GM19395 (cell line): ENCODE results near the gene YJU2.
"Not testable (repeated sequence)": the region's sequence is repeated elsewhere in the genome, so short reads cannot be mapped to it uniquely, and the experiment has no call there.

Experiments used
- ATAC-seq: cut with Tn5 transposase; IDR thresholded peaks from one replicate; pipeline ENCODE4 v1.9.1; 2021; ENCODE audit warnings: mild to moderate bottlenecking, moderate library complexity; ENCODE audit not compliant: unreplicated experiment

Gene YJU2

DNA sequence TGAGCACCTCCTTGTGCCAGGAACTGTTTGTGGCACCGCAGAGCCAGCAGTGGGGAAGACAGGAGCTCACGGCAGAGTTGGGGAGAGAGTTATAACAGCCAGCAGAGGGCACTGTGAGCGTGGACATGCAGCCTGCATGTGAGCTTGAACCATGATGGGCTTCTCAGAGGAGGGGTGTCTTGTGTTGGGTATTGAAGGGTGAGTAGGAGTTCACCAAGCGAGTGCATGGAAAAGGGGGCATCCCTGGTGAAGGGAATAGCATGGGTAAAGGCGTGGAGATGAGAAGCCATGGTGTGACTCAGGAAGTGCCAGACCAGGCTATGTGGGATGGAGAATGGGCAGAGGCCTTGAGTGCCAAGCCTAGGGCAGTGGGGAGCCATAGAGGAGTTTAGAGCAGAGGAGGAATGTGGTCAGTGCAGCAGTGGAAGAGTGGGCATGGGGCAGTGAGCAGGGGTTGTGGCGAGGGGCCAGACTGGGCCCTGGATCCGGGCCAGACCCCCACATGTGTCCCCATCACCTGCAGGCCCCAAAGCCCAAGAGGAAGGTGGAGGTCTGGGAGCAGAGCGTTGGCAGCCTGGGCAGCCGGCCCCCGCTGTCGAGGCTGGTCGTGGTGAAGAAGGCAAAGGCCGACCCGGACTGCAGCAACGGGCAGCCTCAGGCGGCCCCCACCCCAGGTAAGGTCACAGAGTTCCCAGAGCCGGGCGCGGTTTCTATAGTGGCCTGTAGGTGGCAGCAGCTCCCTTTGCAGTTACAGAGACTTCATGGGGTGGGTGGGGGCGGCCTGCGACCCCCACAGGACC, 20.4 kb downstream of the YJU2 start:
- no peak for ATAC-seq

DNA sequence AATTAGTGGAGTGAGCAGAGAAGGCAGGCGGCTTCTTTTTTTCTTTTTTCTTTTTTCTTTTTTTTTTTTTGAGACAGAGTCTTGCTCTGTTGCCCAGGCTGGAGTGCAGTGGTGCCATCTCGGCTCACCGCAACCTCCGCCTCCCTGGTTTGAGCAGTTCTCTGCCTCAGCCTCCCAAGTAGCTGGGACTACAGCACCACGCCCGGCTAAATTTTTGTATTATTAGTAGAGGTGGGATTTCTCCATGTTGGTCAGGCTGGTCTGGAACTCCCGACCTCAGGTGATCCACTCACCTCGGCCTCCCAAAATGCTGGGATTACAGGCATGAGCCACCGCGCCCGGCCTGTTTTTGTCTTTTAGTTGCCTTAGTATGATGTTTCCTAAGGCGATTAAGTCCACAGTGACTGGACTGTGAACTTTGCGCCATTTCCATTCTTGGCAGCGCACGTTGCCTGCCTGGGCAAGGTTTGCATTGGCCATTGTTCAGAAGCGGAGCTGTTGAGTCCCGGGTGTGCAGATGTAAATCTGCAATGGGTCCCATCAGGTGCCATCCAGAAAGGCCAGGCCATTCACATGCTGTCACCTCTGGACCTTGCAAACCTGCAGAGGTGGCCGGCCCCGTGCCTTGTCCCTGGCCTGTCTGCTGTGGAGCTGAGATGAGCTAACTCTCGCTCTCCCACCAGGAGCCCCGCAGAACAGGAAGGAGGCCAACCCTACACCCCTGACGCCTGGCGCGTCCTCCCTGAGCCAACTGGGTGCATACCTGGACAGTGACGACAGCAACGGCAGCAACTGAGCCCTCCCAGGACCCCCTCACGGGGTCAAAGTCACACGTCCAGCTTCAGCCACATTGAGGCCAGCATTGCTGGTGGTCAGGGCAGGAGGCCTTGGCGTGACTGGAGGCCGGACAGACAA, 21.3 kb downstream of the YJU2 start:
- ATAC-seq: no peak

DNA sequence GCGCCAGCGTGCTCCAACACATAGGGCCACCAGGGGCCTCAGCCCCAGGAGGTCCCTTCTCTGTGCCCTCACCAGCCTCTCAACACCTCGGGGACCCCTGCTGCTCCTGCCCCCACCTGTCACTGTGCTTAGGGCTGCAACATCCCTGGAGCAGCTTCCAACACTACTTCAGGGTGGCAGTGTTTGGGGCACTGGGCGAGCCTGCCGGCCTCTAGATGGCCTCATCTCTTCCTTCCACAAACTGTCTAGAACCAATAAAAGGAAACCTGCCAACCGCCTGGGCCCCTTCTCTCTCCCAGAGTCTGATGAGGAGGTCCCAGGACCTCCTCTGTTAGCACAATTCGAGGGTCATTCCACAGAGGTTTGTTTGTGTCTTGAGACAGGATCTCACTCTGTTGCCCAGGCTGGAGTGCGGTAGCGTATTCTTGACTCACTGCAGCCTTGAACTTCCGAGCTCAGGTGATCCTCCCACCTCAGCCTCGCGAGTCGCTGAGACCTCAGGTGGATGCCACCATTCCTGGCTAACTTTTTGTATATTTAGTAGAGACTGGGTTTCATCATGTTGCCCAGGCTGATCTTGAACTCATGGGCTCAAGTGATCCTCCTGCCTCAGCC, 22.0 kb downstream of the YJU2 start:
- ATAC-seq: no peak

DNA sequence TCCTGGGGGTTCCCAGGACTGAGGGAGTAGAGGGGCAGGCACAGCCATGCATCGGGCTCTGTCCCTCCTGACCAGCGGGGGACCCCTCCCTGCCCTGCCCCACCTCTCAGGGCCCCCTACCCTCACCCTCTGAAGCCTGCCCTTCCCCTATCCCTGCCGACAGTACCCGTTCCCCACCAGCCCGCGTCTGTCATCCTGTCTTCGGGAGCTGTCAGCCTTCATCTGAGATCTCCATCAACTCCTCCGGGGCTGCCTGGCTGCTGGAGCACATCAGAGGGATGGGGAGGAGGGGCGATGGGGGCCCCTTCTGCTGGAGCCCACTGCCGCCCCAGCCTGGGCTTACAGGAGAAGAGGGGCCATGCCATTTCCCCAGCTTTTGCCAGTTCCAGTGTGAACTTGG, 26.0 kb downstream of the YJU2 start:
- ATAC-seq: no peak

DNA sequence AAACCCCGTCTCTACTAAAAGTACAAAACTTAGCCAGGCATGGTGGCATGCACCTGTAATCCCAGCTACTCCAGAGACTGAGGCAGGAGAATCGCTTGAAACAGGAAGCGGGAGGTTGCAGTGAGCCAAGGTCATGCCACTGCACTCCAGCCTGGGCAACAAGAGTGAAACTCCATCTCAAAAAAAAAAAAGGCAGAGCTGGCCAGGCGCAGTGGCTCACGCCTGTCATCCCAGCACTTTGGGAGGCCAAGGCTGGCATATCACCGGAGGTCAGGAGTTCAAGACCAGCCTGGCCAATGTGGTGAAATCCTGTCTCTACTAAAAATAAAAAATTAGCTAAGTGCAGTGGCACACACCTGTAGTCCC, 27.4 kb downstream of the YJU2 start:
- ATAC-seq: not testable (repeated sequence)

DNA sequence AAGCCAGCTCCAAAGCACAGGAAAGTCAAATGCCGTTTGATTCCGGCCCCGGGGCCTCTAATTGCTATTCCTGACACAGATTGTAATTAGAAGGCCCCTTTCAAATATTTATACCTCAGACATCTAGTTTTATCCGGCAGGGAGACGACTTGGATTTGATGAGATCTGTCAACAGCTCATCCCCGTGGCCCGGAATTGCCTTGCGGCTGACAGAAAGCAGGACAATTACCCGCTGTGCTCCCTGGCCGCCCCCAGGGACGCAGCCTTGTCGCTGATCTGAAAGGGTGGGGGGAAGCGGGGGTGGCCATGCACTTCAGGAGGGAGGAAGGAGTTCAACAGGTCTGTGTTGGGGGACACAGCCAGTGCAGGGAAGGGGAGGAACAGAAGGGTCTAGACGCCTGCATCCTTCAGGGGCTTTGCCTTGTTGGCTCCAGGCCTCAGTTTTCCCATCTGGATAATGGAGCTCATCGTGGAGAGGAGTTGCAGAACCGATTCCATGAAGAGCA, 30.4 kb downstream of the YJU2 start:
- no peak for ATAC-seq

DNA sequence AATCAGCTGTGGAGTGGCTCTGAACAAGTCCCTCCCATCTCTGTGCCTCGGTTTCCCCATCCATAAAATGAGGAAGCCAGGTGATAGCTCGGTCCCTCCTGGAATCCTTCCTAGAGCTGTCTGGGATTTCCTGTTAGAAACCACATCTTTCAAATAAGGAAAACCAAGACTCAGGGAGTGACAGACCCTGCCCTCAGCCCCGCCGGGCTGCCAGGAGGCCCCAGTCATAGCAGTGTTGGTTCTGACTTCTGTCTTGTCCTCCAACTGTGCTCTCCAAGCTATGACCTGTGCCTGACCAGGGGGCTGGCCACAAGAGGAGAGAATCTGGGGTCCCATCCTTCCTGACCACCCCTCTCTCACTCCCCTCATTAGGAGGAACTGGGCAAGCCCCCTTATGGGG, 31.1 kb downstream of the YJU2 start:
- ATAC-seq: no peak

DNA sequence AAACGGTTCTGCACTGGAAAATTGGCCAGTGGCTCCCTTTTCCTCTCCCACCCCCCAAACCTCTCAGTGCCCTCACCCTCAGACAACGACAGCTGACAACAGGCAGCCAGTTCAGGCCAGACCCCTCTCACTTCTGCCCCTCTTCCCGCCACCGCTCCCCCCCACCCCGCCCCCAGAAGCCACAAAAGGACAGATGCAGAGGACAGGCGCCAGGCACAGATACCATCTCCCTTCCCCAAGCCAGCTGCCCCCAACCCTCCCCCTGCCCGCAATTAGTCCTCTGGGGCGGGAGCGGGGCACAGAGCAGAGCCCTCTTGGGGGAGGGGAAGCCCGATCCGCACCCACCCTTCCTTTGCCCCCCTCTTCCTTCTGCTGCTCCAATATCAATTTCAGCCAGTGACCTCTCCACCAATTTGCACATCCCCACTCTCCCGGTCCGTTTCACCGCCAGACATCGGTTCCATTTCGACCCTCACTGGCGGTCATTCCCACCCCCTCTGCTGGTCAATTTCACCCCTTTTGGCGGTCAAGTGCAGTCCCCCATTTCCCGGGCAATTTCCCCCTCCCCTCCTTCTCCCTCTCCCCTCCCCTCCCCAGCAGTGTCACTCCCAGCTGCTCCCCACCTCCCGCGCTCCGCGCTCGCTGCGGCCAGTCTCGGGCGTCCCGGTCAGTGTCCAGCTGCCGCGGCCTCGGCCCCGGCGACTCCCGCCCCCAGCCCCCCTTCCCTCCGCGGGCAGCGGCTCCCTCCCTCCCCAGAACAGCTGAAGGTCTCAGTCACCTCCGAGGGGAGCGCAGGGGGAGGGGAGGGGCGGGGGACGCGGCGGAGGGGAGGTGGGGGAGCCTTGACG, 31.8 kb downstream of the YJU2 start, which contains the start of gene SHD:
TSS of gene SHD (plus strand) at position 848 of the 848 bp plus-strand sequence. CDS start 798 bp downstream, outside the sequence.
- no peak for ATAC-seq

DNA sequence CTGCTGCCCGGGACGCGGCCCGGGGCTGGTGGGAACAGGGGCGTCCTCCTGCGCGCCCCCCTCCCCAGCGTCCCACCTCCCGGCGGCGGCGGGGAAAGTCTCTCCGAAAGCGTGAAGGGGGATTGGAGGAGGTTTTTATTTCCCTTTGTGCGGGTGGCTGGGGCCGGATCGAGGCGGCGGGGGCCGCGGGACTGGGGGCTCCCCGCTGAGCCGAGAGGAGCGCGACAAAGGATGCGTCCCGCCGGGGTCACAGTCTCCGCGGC, 32.3 kb downstream of the YJU2 start:
- no peak for ATAC-seq

DNA sequence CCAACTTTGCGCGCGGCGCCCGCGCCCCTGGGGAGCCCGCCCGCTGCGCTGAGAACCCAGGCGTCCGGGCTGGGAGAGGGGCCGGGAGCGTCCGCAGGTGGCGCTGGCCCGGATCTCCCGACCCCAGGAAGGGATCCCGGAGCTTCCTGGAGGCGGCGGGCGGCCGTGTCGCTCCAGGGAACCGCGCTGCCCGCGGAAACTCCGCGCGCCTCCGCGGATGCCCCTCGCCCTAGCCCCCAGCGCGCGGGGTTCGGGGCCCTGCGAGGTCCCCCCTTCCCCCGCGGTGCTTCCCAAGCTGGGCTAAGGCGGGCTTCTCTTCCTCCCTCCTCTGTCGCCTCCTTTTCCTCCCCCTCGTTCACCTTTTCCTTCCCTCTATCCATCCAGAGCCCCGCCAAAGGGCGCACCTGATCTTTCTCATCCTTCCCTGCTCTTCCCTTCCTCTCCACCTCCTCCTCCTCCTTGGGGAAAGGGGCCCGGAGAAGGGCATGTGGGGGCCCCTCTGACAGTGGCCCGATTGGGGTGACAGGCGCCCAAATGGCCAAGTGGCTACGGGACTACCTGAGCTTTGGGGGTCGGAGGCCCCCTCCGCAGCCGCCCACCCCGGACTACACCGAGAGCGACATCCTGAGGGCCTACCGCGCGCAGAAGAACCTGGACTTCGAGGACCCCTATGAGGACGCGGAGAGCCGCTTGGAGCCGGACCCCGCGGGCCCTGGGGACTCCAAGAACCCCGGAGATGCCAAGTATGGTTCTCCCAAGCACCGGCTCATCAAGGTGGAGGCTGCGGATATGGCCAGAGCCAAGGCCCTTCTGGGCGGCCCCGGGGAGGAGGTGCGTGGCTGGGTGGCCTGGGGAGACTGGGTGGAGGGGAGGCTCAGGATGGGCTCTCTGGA, 32.9 kb downstream of the YJU2 start:
- no peak for ATAC-seq

DNA sequence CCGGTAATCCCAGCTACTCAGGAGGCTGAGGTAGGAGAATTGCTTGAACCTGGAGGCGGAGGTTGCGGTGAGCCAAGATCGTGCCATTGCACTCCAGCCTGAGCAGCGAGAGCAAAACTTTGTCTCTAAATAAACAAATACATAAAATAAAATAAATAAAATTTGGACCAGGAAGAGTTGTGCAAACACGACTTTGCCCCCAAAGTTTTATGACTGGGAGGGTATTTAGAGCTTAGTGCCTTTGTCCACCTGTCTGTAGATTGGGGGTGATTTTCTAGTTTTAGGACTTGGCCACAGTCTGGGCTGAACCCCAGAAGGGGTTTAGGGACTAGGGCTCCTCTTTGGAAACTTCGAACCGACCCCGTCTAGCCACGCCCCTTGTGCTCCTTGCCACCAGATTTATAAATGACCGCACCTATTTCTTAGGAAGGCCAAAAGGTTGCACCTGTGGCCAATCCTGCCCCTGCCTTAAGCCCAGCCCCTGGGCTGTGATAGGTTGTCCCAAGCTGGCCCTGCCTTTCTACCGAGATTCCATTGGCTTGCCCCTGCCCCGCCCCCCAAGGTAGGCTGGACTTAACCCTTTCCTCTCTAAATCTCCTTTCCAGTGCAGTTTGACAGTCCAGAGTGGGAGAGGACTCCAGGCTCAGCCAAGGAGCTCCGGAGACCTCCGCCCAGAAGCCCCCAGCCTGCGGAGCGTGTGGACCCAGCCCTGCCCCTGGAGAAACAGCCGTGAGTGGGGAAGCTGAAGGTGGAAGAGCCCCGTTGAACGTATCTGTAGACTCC, 37.5 kb downstream of the YJU2 start:
- no peak for ATAC-seq

DNA sequence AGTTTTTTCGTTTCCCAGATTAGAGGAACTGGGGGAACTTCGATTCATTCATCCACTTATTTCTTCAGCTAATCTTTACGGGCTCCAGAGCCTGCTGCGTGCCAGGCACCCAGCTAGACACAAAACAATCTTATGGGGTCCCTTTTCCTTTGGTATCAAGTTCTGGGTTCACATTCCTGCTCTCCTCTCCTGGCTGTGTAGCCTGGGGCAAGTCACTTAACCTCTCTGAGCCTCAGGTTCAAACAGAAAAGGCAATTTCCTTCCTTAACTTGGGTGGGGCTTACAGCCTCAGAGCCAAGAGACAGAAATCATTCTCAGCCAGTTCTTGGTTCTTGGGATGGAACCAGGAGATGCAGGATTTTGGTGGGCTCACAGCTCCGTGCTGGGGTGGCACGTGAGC, 38.1 kb downstream of the YJU2 start:
- no peak for ATAC-seq

DNA sequence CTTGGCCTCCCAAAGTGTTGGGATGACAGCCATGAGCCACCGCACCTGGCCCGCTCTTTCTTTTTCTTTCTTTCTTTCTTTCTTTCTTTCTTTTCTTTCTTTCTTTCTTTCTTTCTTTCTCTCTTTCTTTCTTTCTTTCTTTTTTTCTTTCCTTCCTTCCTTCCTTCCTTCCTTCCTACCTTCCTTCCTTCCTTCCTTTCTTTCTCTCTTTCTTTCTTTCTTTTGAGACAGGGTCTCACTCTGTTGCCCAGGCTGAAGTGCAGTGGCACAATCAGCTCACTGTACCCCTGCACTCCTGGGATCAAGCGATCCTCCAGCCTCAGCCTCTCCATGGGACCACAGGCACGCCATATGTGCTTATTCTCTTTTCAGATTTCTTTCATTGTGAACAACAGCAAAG, 39.3 kb downstream of the YJU2 start:
- ATAC-seq: not testable (repeated sequence)

DNA sequence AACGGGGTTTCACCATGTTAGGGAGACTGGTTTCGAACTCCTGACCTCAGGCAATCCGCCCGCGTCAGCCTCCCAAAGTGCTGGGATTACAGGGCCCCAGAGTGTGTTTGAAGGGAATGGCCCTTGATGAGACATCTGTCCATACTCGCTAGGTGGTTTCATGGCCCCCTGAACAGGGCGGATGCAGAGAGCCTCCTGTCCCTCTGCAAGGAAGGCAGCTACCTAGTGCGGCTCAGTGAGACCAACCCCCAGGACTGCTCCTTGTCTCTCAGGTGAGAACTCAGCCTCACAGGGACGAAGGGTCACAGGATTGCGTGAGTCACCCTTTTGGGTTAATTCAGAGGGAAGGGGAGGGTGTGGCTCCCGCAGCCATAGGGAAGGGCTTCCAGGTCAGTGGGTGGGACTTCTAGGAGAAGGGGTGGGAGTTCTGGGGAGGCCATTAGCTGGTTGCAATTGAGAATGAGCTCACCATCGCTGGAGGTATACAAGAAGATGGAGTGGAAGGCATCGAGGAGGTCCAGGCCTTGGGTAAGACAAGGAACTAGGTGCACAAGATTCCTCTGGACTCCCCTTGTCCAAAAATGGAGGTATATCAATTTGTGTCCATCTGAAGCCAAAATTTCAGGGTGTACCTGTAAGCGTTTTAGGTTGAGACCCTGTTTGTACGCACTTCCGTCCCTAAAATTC, 41.4 kb downstream of the YJU2 start:
- ATAC-seq: no peak

DNA sequence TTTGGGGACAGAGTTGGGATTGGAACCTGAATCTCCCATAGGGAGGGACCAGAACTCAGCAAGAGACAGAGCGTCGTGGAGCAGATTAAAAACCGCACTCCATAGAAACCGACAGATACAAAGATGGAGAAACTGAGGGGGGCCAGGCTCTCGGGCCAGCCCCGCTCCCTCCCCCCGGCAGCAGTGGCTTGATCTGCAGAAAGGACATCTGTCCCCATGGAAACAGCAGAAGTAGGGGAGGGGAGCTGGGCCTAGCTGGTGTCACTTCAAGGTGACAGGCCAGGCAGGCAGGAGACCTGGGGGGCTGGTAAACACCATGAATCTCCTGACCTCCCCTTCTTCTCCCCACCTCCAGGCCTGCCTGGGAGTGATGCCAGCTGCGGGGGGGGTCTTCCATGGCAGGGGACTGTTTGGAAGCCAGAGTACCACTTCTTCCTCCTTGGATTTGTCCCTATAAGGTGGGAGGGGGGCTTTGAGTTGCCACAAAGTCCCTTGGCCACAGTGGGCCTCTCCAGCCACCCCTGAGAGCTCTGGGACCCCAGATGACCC, 44.4 kb downstream of the YJU2 start:
- ATAC-seq: no peak

DNA sequence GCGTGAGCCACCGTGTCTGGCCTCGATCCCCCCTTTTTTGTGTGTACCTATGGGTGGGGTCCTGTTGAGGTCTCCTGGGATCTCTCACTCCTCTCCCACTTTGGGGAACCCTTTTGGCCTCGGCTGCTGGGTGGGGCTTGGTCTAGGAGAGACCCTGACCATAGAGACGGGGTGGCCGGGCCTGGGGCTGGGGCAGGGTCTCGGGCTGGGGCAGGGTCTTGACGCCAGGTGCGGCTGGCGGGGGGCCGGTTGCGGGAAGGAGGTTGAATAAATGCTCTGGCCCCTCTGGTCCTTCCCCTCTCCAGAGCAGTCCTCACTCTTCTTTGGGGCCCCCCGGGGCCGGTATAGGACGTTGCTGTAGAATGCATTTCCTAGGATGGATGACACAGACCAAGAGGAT, 45.6 kb downstream of the YJU2 start:
- ATAC-seq: no peak

DNA sequence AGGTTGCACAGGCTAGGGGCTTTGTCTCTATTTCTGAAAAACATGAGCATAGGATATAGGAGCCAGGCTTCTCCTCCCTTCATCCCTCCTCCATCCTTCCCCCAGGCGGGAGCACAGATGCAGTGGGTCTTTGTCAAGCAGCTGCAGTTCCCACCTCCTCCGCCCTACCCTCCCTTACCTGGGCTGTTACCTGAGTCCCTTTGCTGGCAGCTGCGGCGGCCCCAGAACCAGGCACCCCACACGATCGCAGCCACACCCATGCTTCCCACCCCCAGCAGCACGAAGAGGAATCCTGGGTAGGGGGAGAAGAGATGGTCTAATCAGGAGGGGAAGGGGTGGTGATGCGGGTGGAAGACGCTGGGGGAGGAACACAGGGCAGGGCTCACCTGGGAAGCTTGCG, 47.5 kb downstream of the YJU2 start:
- no peak for ATAC-seq
